ENCODE measurements around the gene CTNNBL1.

DNA sequence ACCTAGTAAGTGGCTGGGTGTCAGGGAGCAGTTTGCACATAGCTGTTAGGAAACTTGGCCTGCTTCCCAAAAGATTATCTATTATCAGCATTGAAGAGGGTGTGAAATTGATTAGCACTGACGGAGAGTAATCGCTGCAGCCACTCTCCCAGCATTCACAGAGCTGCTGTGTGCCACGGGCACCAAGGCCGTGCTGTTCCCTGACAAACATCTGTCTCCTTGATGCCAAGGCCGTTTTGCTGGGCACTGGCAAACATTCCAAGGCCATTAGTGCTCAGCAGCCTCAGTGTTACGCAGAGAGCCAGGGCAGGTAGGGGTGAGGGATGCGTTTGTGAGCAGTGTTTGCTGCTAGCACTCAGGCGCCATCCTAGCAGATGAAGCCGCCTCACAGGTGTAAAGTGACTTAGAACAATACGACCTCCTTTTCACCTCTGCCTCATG lies 151.4 kb downstream of the CTNNBL1 start:
- TF ChIP-seq CTCF (IDR thresholded peaks at IDR 0.05) (no peak), POLR2A (IDR thresholded peaks at IDR 0.05) (no peak)

Measured in testis (tissue), 2 donors.